Cardiac septum (tissue), 1 donor: ENCODE measurements around the gene AQR. TPM values are rescaled to one million over a fixed set of nuclear protein-coding genes. Genes with fewer than 3 reads are reported as not detected.

ENCODE experiments used
- DNase-seq: peaks from one replicate; pipeline ENCODE4 v3.0.0-alpha.2; 2020; ENCODE audit warnings: low spot score
- intact Hi-C: fragments of 100-400 bp; cut with DNase I; formaldehyde crosslinking; loops from one replicate; pipeline ENCODE4 v1.14.0; 2022
- total RNA-seq: library from RNA; stranded (reverse); fragmentation: NEBNext Ultra II Directional; extraction: Animal tissue kit (Norgen Biotek cat#: 25700); gene quantifications from one replicate; pipeline ENCODE4 v1.2.1, GENCODE V29; 2021
- donor health status: DM: no; HTN: no; CAD: no.

Gene AQR
- total RNA-seq, 1 donor from 2014 or later = 13.2 TPM

GRCh38 chr15:34892963-34893591, 76.5 kb downstream of the AQR start:
- no peak for DNase-seq
- intact Hi-C loops = no loop called here

- no peak for DNase-seq
- intact Hi-C loops = no loop called here
Observed at GRCh38 chr15:34890424-34890823, 79.1 kb downstream of the AQR start.

DNA sequence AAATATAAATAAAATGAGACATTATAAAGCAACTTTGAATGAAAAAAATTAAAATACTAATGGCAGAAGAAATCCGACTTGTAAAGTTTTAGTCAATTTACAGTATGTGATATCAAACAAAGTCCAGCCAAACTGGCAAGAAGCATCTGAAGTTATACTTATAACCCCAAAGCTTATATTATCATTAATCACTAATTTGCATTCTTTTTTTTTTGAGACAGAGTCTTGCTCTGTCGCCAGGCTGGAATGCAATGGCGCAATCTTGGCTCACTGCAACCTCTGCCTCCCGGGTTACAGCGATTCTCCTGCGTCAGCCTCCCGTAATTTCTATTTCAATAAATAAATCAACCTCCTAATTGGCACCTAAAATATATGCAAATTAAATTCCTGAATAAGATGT, 80.1 kb downstream of the AQR start:
- DNase-seq = no peak
- intact Hi-C loops = no loop called here

GRCh38 chr15:34886134-34886533, 83.4 kb downstream of the AQR start:
- no peak for DNase-seq
- intact Hi-C loops = no loop called here

DNA sequence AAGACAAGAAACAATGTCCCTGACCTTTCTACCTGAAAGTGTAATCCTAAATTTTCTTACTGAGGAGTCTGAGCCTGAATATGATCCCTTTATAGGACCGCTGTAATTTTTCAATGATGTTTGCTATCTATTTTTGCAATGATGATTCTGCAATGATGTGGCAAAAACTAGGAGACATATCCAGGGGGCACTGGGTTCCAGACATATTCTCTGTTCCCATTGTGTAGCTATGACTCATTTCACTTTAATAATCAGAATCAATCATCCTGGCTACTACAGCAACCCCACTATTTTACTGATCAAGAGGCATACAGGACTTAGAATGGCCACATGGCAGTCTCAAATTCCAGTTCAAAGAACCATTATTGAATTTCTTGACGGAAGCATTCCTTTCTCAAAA, 85.9 kb downstream of the AQR start:
- intact Hi-C loops = no loop called here
- DNase-seq = no peak

DNA sequence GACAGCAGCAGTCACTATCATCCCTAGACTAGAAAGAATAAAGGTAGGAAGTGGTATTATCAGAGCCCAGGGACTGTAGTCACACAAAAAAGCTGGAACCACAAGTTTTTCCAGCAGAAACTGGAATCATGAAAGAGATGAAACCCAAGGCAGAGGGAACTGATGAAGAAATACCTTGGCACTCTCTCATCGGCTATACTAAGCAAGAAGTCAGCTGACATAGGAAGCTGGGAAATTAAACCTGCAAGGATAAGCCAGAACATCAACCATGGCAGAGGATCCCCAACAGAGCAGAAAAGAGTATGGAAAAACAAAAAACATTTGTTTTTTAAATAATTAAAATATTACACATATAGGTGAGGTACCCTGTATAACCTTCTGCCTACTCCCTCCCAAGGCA, 86.5 kb downstream of the AQR start:
- no peak for DNase-seq
- intact Hi-C loops = no loop called here

- intact Hi-C loops = no loop called here
- no peak for DNase-seq
Observed at GRCh38 chr15:34879107-34879506, 90.4 kb downstream of the AQR start.

DNA sequence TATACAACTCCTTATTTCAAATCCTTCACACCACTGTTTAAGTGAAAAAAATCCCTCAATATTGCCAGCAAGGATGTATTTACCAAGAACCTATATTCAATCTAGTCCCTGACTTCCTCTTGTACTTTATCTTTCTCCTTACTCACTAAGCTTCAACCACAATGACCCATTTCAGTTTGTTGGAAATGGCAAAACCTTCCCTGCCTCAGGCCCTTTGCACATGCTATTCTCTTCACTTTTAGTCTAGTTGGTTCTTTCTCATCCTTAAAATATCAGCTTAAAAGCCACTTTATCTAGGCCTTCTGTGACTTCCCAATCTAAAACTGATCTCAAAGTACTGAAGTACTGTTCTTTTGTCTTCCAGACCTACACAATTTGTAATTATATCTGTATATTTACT, 92.9 kb downstream of the AQR start:
- no peak for DNase-seq
- intact Hi-C loops = no loop called here

DNA sequence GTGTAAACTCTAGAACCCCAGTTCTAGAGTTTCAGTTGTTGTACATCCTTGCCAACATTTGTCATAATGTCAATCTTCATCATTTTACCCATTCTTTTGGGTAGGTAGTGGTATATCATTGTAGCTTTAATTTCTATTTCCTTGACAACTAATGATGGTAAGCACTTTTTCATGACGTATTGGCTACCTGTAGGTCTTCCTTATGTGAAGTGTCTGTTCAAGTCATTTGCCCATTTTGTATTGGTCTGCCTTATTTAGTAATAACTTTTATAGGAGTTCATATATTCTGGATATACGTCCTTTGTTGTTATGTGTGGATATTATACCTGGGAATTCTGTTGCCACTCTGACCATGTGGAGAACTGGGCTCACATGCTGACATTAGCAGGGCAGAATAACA, 100.4 kb downstream of the AQR start:
- intact Hi-C loops = no loop called here
- no peak for DNase-seq

DNA sequence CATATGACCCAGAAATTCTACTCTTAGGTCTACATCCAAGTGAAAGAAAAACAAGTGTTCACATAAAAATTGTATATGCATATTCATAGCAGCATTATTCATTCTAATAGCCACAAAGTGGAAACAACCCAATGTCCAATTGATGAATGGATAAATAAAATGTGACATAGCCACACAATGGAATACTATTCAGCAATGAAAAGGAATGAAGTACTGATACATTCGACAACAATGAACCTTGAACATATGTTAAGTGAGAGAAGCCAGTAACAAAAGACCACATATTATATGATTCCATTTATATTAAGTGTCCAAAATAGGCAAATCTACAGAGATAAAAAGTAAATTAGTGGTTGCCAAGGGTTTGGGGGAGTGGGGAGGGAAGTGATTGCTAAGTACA, 104.0 kb downstream of the AQR start:
- intact Hi-C loops = no loop called here
- no peak for DNase-seq

GRCh38 chr15:34861214-34861613, 108.3 kb downstream of the AQR start:
- intact Hi-C loops = no loop called here
- DNase-seq = no peak

GRCh38 chr15:34855893-34856292, 113.6 kb downstream of the AQR start:
- intact Hi-C loops = loop anchor here (5.0 to 10.0 kb wide), 2 partner anchors 41 to 61 kb away; partner anchors contain the start of gene ACTC1
- no peak for DNase-seq

DNA sequence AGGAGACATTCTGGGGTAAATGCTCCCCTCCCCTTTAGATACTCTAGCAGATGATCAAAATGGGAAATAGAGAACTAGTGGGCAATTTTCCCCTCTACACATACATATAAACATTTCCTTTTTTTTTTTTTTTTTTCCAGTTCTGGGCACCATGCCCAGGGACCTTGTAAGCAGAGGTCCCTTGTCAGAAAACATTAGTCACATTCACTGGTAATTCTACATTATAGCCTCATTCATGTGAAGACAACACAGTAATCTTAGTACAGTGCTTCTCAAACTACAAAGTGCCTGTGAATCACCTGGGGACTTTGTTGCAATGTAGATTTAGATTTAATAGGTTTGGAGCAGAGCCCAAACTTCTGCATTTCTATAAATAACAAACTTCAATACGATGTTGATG, 114.1 kb downstream of the AQR start:
- intact Hi-C loops = loop anchor here (5.0 to 10.0 kb wide), 2 partner anchors 42 to 61 kb away; partner anchors contain the start of gene ACTC1
- no peak for DNase-seq

DNA sequence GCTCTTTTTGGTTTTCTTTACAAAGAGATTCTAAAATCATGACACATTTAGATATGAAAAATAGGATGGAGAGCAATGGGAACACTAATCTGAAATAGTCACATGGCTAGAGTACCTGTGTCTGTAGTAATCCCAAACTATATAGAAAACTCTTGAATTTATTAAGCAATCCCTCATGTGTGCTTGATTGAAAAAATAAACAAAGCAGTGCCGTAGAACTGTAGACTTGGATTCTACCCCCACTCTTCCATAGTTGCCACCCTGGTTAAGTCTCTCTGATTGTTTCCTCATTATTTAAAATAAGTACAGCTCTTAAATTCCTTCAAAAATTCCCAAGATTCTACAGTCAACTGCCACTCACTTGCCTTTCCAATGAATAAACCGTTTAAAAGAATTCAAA, 115.3 kb downstream of the AQR start:
- DNase-seq = no peak
- intact Hi-C loops = loop anchor here (10.0 kb wide), 1 partner anchor 59 kb away; the partner anchor contains the start of gene ACTC1

DNA sequence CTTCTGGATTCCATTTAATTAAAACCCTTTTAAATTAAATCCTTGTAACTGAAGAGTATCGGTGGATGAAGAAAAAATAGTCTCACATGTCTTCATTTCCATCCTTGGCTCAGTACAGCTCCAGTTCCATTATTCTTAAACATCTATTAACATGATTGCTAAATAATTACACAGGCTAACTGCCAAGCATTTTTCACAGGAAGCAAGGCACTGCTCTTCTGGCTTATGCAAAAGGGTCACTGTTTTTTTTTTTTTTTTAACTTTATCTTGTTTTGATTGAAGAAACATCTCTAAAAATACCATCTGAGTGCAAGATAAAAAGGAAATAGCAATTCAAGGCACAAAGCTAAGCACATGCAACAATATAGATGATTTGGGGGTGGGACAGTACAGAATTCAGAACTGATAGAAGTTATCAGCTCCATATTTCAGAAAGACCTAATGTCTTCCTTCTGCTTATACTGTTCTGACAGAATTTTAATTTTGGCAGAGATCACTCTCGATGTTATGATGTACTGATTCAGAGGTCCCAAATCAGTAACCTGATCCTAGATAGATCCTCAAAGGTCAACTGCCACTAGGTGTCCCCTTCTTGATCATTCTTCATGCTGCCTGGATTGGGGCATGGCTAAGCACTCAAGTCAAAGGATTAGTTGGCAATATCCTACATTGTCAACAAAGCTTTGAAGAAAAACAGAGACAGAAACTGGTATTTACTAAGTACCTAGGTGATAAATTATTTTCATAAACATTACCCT, 116.4 kb downstream of the AQR start:
- DNase-seq = no peak
- intact Hi-C loops = loop anchor here (10.0 kb wide), 1 partner anchor 58 kb away; the partner anchor contains the start of gene ACTC1

DNA sequence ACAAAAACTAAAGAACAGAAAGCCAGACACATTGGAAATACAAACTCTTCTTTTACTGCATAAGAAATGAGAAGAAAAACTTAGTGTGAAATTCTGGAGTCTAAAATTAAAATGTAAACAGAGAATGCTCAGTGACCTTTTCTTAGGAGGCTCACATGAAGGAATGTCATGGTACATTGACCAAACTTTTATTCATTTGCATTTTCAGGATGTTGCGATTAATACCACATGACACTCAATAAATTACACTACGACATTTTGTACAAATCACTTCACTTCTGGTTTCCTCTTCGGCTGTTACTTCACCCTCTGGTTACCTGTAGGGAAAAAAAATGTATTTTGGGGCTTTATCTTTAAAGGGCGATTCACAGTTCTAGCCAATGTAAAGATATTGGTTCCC, 117.8 kb downstream of the AQR start:
- no peak for DNase-seq
- intact Hi-C loops = loop anchor here (10.0 kb wide), 1 partner anchor 57 kb away; the partner anchor contains the start of gene ACTC1

GRCh38 chr15:34851007-34851406, 118.5 kb downstream of the AQR start:
- DNase-seq = no peak
- intact Hi-C loops = loop anchor here (10.0 kb wide), 1 partner anchor 56 kb away; the partner anchor contains the start of gene ACTC1

DNA sequence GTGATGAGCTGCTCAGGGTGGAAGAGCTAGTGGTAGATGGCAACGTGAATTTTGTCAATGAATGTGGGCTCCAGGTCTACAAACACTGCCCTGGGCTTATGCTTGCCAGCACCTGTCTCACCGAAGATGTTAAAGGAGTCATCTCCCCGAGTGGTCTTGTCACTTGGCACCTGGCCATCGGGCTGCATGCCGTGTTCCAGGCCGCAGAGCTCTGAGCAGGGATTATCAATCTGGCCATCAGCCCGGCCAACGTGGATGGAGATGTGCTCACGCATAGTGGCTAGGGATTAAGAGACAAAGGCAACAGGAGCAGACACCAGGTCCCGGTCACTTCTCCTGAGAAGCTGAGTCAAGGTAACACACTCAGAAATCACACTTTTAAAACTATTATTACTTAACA, 119.4 kb downstream of the AQR start:
- DNase-seq = no peak
- intact Hi-C loops = loop anchor here (10.0 kb wide), 1 partner anchor 55 kb away; the partner anchor contains the start of gene ACTC1

DNA sequence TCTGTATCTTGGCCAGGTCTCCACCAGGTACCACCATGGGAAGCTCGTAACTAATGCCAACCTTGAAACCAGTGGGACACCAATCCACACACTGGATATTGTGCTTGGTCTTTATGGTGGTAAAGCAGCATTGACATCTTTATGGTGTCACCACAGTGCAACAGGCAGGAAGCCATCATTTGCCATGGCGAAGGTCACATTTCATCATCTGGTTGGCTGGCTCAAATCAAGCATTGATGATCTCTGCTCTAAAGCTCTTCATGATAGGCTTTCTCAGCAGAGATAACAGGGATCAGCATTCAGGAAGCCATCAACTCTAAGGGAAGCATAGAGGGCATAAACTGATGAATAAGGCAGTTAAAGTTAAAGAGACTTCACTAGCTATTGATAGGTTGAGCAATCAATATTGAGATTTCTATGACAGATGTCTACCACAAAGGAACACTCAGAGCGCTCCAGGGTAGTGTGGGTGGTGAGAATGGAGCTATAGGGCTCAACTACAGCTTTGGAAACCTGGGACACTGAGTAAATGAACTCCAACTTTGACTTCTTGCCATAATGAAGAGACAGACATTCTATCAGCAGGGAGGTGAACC, 120.1 kb downstream of the AQR start:
- DNase-seq = no peak
- intact Hi-C loops = no loop called here

DNA sequence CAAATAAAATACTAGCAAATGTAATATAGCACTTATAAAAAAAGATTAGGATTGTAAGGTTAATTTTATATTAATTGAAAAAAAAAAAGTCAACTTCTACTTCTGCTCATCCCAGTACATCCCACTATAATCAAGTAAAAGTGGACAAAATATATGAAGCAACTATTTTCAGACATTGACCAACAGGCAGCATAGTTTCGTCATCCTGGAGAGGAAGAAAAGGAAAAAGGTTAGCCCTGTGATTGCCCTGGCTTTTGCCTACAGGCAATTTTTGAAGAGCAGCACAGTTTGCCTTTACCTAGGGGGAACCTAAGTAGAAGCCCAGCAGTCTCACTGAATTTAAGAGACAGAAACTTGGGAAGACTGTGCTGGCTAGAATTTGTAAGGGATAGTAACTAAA, 121.9 kb downstream of the AQR start:
- intact Hi-C loops = no loop called here
- no peak for DNase-seq
